Measurements from ENCODE around the gene PGAM1. TPM values are rescaled to one million over a fixed set of nuclear protein-coding genes. Genes with fewer than 3 reads are reported as not detected.

Gene PGAM1
- total RNA-seq, 1 experiment from 2014 or later = 497 TPM

- Histone ChIP-seq H3K9me3 (ENCODE audit: control insufficient read depth in 1 of 2, insufficient read depth in 1 of 2, low read depth in 1 of 2, low read length in 2 of 2) (no peaks in the 10 kb centered on the region), H3K9me2 (ENCODE audit: insufficient read depth) (no peaks in the 10 kb centered on the region), H3K4me3 (replicated peaks in 1 of 2; ENCODE audit: low read depth in 1 of 2, low read length in 2 of 2) (no peak overlapping the region), H3K36me3 (ENCODE audit: control insufficient read depth in 1 of 2, insufficient read depth in 2 of 2, low read length in 2 of 2) (peaks cover 16 to 38% of the 10 kb centered on the region in 2 experiments), H3K79me2 (ENCODE audit: insufficient read depth, low read length) (0 out of 2 replicates have a peak, but pooled peaks cover 4% of the 10 kb centered on the region), H3K4me1 (ENCODE audit: control insufficient read depth in 1 of 2, insufficient read depth in 2 of 2, low read length in 2 of 2) (no peaks in the 10 kb centered on the region), H3K27me3 (ENCODE audit: insufficient read depth, low read length) (no peaks in the 10 kb centered on the region), H3K27ac (ENCODE audit: low read depth, low read length) (no peak overlapping the region), H4K20me1 (ENCODE audit: insufficient read depth) (no peaks in the 10 kb centered on the region), H3K9ac (ENCODE audit: low read length) (no peak overlapping the region), H3K4me2 (ENCODE audit: low read length) (no peak overlapping the region), H2AFZ (ENCODE audit: low read depth, low read length, poor library complexity, severe bottlenecking) (no peak overlapping the region)
- no peak for TF ChIP-seq SIN3A (IDR thresholded peaks at IDR 0.05; ENCODE audit: low read depth)
- no peak for TF ChIP-seq SP1 (IDR thresholded peaks at IDR 0.05; ENCODE audit: low read depth)
- no peak for TF ChIP-seq ZNF274 (IDR thresholded peaks at IDR 0.05; ENCODE audit: low read depth, low read length)
- no peak for TF ChIP-seq RAD21 (IDR thresholded peaks at IDR 0.05; ENCODE audit: low read depth)
- no peak for TF ChIP-seq REST (IDR thresholded peaks at IDR 0.05; ENCODE audit: low read depth)
- TF ChIP-seq EZH2 (IDR thresholded peaks at IDR 0.05) = no peak
- TF ChIP-seq CEBPB (IDR thresholded peaks at IDR 0.05; ENCODE audit: low read depth) = no peak
- TF ChIP-seq POLR2A (IDR thresholded peaks at IDR 0.05; ENCODE audit: borderline replicate concordance, extremely low read depth, insufficient read depth, insufficient read length) = no peak
- no peak for TF ChIP-seq POLR2AphosphoS5 (IDR thresholded peaks at IDR 0.05; ENCODE audit: low read depth, low read length)
- TF ChIP-seq TCF7L2 (IDR thresholded peaks at IDR 0.05; ENCODE audit: borderline replicate concordance, extremely low read depth, insufficient read depth, insufficient read length) = no peak
- TF ChIP-seq CTCF (IDR thresholded peaks at IDR 0.05 in 2 of 3, conservative IDR thresholded peaks at IDR 0.05 in 1 of 3; ENCODE audit: borderline replicate concordance in 1 of 3, insufficient read depth in 1 of 3, low read depth in 2 of 3, low read length in 2 of 3) = no peak
- TF ChIP-seq FOSL1 (IDR thresholded peaks at IDR 0.05; ENCODE audit: low read depth) = no peak
- no peak for TF ChIP-seq MAX (IDR thresholded peaks at IDR 0.05)
- no peak for TF ChIP-seq EZH2phosphoT487 (IDR thresholded peaks at IDR 0.05; ENCODE audit: borderline replicate concordance)
- TF ChIP-seq JUND (IDR thresholded peaks at IDR 0.05) = no peak
- no peak for TF ChIP-seq ZFX (IDR thresholded peaks at IDR 0.05)
- TF ChIP-seq EGR1 (IDR thresholded peaks at IDR 0.05; ENCODE audit: low read depth) = no peak
- TF ChIP-seq ZBTB33 (IDR thresholded peaks at IDR 0.05; ENCODE audit: extremely low read depth, insufficient replicate concordance, low read length) = no peak
- no peak for TF ChIP-seq SRF (IDR thresholded peaks at IDR 0.05; ENCODE audit: low read depth)
- ChIA-PET POLR2A (no interaction called here), RAD21 (ENCODE audit: low non-redundant PET in 1 of 2, low total read pairs in 2 of 2, uncharacterized antibody in 2 of 2, unreplicated experiment in 2 of 2) (no interaction called here), CTCF (no interaction called here)
- no TSS peak for BruUV-seq (replicated peaks)
- DNase-seq (ENCODE audit: low read depth, low spot score) (no peak), ATAC-seq (no peak)
- intact Hi-C loops (cut with micrococcal nuclease) = no loop called here
Observed at GRCh38 chr10:97380516-97380915, 45.5 kb upstream of the PGAM1 start.
